ENCODE results near the gene UNC5A.
A peak's percentile ranks its signal among the peaks of the same experiment; 100 is the strongest.

The UNC5A gene

DNA sequence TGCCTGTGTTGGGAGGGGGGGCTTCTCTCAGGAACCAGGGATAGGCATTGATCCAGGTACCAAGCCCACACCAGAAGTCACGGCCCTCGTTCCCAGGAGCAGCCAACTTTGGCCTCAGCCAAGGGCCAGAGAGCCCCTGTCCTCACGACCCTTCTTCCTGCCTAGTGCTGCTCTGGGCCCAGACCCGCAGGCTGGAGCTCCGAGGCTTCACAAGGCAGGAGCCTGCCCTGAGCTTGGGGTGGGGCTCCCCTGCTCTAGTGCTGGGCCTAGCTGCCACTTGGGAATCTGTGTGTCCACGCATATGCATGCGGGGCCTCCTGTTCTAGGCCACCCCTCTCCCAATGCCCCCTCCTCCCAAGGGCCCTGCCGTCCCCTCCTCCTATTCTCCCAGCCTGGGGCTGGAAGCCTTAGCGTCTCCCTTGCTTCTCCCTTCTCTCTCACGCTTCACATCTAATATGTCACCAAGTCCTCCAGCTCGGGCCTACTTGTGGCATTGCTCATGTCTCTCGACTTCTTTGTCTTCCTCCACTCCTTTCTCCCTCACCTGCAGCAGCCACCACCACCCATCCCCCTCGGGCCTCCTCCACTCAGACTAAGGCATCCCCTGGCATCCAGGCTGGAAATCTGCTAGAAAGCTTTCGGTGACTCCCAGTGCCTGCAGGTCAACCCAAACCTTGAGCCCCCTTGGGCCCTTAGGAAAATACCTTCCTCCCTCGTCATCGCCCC lies 3.4 kb downstream of the UNC5A start:
- TF ChIP-seq CTCF (conservative IDR thresholded peaks at IDR 0.05): no peak
- no peak overlapping the region for H3K27ac ChIP-seq

- no peak for TF ChIP-seq CTCF (conservative IDR thresholded peaks at IDR 0.05)
- no peak overlapping the region for H3K27ac ChIP-seq
These were observed 3.9 kb downstream of the UNC5A start for GRCh38 chr5:176814313-176814685.

- no peak overlapping the region for H3K27ac ChIP-seq
- no peak for TF ChIP-seq CTCF (conservative IDR thresholded peaks at IDR 0.05)
These were observed 4.6 kb downstream of the UNC5A start for GRCh38 chr5:176814836-176815438.

DNA sequence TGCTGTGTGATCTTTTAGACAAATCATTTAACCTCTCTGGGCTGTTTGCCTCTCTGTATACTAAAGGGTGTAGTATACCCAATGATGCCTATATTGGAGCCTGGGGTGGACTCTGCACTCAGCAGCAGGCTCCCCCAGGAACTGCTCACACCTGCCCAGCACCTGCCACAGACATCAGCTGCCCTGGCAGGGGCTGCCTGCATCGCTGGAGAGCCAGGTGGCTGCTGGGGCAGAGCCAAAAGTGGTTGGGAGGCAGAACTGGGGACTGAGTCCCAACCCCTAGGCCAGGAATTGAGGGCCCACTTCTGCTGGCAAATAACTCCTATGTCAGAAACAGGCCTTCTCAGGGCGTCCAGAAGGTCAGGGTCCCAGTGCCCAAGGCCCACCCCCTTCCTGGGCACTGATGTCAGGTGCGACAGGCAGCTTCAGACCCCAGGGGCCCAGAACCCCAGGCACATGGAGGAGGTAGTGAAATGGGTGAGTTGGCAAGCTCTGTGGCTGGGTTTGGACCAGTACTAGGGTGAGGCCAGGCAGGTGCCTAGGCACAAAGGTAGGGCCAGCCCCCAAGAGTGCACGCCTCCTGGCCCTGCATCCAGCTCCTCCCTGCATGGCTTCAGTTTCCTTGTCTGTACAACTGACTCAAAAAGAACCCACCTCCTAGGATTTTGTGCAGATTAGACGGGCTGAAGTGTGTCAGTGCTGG lies 5.8 kb downstream of the UNC5A start:
- peak overlapping the region; percentile 88; the same call in 1 of the 2 replicates for H3K27ac ChIP-seq
- no peak for TF ChIP-seq CTCF (conservative IDR thresholded peaks at IDR 0.05)

- peak overlapping the region; percentile 88 for H3K27ac ChIP-seq
- TF ChIP-seq CTCF (conservative IDR thresholded peaks at IDR 0.05): no peak
These were observed 6.5 kb downstream of the UNC5A start for GRCh38 chr5:176816791-176817347.

DNA sequence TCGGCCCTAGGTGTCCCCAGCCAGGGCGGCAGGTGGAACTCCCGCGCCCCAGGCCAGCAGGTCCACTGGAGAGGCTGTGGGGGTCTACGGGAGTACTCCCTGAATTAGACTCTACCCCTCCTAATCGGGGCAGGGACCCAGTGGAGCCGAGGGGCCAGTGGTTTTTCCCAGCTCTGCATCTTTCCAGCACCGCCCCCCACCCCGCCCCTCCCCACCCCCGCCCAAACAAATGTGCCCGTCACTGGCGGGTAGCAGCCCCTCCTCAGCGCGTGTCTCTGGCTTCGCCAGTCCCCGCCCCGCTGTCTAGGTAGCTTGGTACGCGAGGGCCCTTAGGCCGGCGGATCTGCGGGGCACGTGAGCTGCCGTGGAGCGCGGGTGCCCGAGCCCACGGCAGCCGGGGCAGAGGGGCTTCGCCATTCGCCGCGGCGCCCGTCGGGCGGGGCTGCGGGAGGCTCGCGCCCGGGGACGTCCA lies 7.0 kb downstream of the UNC5A start:
- no peak for TF ChIP-seq CTCF (conservative IDR thresholded peaks at IDR 0.05)
- peak overlapping the region; percentile 88 for H3K27ac ChIP-seq

DNA sequence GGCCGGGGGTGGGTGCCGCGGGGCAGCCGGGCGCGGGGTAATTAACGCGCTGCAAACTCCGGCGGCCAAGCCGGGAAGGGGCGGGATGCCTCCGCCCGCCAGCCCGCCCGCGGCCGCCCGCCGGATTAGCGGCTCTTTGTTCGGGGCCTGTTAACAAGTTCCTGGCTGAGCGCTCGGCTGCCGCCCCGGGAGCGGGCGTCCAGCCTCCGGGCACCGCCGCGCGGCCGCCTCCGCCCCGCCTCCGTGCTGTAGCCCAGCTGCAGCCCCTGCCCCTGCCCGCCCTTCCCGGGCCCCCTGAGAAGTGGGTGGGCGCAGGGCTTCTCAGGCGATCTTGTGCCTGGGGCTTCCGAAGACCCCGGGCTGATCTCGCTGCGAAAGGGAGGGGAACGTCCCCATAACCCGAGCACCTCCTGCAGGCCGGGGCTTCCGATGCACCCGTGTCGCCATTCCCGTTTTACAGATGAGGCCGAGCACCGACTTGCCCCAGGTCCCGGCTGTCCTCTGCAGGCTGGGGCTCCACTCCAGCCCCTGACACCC lies 7.5 kb downstream of the UNC5A start:
- peak overlapping the region; percentile 88 for H3K27ac ChIP-seq
- peak; percentile 90 for TF ChIP-seq CTCF (conservative IDR thresholded peaks at IDR 0.05)

Data from VCaP (cell line).